Dermis blood vessel endothelial cell (primary cell): ENCODE measurements around the gene ROPN1L. TPM values are rescaled to one million over a fixed set of nuclear protein-coding genes. Genes with fewer than 3 reads are reported as not detected.
"Not testable (repeated sequence)": the region's sequence is repeated elsewhere in the genome, so short reads cannot be mapped to it uniquely, and the experiment has no call there.

Source experiments
- DNase-seq: peaks from one replicate; pipeline ENCODE4 v3.0.0; 2010
- total RNA-seq: library from RNA; depleted of rRNA; stranded (reverse); fragments of >200 nt; gene quantifications from 2 replicates; pipeline ENCODE4 v1.2.3, GENCODE V29; 2014

ROPN1L gene
- total RNA-seq, result 0.68 and 2.9 TPM in 2 replicates

DNA sequence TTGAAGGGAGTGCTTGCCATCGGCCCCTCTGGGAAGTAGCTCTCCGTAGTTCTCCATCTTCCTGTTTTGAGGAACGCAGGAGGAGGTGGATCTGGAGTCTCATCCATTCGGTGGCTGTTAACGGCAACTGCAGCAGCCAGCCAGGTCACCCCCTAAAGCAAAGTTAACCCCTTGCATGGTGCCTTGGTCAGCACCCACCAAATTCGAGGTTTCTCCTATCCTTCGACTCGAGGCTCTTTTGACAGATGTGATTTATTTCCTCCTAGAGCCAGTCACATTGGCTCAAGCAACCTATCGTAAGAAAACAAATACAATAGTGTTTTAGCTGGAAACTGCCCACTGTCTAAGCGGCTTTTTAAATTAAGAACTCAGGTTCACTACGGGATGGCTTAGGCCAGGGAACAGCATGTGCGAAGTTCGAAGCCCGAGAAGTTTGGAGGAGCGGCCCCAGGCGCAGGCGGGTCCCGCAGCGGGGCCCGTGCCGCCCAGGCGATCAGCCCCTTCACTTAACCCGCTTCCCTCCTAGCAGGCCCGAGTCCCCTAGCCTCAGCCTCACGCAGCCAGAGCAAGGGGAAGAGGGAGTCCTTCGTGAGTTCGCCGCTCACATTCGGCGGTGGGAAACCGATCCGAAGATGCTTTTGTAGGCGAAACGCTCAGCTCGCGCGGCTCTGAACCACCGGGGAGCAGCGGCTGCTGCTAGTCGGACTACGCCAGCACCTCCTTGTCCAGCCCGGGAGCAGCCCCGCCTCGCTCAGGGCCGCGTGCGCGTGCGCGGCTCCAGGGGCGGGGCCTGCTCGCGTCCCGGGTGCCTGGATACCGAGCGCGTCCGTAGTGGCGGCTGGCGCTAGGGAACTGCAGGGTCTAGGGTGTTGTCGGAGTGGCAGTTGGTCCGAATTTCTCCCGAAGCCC is at the start of gene ROPN1L:
Gene ROPN1L, plus strand, starts transcription at position 797 of the 909 bp plus-strand sequence. CDS start 289 bp downstream, outside the sequence.
- peak; percentile 92 for DNase-seq

DNA sequence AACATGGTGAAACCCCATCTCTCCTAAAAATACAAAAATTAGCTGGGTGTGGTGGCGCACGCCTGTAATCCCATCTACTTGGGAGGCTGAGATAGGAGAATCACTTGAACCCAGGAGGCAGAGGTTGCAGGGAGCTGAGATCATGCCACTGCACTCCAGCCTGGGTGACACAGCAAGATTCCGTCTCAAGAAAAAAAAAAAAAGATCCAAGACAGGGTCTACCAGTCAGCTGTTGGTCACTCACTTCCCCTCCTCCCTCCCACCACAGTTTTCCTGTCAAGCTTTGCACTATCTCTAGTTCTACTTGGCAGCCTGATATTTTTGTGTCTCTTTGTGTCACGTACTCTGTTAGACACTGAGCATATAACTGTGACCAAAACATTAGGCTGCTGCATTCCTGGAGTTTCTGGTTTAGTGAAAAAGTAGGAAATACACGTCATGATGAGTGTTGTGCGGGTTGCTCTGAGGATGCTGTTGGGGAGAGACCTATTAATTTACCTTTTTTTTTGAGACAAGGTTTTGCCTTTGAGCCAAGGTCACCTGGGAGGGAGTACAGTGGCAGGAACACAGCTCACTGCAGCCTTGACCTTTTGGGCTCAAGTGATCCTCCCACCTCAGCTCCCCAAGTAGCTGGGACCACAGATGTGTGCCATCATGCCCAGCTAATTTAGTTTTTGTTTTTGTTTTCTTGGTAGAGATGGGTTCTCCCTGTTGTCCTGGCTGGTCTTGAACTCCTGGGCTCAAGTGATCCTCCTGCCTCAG is 48.9 kb upstream of the ROPN1L start:
- not testable (repeated sequence) for DNase-seq

DNA sequence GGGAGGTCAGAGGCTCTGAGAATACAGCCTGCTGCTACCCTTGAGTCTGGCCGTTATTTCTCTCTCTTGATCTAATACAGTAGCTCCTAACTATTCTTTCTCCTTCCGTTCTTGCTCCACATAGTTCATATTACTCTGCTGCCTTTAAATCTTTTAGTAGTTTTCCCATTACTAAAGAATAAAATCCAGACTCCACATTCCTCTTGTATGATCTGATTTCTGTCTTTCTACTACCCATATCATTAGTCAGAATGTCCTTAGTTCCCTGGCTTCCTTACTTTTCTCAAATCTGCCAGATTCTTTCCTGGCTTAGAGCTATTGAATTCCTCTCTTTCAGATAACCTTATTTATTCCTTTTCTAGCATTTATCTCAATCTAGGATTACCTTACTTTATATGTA is 48.2 kb upstream of the ROPN1L start:
- no peak for DNase-seq

DNA sequence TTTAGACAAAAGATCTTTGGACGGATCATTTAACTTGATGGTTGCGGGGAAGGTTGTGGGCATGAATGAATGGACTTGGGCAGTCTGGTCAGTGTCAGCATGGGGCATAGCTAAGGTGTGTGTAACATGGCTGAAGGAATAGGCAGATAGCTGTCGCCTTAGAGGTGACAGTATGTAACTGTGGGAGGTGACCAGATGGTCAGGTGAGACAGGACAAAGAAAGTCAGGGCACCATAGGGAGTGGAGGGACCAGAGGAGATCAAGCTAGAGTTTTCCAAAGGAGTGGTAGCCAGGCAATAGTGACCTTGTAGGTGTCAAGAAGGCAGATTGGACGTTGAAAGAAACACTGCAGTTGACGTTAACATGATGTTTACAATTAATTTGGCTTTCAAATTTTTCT is 45.1 kb upstream of the ROPN1L start:
- no peak for DNase-seq

DNA sequence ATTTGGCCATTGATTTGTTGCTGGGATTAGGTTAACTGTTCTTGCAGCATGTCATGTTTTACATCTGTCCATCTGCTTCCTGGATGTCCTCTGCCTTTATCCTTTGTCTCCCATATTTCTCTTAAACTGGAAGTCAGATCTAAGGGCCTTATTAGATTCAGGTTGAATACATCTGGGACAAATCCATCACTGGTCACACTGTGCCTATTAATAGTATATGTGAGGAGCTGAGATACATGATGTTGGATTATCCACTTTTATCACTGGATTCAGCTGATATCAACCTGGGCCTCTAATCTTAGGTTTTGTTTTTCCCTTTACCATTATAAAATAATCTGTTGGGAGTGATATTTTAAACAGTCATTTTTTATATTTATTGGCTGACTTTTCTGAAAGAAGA is 41.8 kb upstream of the ROPN1L start:
- no peak for DNase-seq

DNA sequence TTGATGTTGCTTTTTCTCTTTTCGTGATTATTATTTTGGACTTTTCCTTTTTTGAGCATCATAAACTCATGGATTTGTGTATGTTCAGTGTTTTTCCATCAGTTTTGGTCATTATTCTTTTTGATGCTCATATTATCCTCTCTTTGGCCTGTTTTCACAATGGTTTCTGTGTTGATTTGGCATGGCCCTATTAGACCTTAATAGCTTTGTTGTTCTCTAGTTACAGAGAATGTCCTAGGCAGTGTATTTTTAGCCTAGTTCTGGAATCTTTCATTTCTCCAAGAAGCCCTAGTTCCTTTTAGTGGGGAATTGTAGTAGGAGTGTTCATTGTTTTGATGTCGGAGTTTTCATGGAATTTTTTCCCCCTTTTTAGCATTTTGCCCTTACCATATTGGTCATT is 41.3 kb upstream of the ROPN1L start:
- DNase-seq, result no peak

DNA sequence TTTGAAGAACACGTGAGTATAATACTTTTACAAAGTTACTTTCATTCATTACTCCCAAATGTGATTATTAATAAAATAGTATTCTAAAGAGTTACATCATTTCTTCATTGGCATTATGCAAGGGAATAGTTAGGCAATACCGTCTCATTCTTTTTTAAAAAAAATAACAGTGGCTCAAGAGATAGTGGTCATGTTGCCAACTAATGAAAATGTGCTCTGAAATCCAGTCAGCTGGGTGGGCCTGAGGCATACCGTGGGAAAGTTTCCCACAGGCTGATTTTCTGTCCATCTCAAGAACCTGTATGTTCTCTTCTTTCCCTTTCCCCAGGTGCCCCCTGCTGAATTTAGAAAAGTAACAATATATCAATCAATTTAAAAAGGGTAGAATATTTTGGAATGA is 40.8 kb upstream of the ROPN1L start:
- no peak for DNase-seq

DNA sequence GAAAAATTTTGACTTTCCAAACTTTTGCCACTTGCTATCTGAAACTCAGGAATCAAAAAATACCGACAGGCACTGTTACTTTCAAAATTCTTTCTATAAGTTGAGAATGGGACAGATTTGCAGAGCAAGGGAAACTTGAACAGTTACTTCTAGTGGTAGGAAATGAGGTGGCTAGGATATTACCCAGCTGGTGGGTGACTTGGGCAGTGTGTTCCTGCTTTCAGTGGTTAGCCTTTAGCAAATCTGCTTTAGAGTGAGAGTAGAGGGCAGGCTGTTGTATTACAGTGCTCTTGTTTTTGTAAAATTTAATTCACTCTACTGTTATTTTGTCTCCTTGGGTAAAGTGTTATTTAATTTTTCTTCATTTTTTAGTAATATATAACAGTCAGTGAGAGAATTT is 40.2 kb upstream of the ROPN1L start:
- DNase-seq, result no peak

DNA sequence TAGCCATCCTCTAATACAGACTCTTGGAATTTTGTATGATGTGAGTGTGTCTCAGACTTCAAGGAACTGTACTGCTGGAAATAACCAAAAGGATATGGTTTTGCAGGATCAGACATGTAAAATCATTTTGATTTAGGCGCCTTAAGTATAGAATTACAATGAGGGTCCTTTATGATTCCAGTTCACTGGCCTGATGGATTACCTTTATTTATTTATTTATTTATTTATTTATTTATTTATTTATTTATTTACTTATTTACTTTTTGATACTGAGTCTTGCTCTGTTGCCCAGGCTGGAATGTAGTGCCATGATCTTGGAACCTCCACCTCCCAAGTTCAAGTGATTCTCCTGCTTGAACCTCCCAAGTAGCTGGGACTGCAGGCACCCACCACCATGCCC is 37.9 kb upstream of the ROPN1L start:
- DNase-seq, result no peak

DNA sequence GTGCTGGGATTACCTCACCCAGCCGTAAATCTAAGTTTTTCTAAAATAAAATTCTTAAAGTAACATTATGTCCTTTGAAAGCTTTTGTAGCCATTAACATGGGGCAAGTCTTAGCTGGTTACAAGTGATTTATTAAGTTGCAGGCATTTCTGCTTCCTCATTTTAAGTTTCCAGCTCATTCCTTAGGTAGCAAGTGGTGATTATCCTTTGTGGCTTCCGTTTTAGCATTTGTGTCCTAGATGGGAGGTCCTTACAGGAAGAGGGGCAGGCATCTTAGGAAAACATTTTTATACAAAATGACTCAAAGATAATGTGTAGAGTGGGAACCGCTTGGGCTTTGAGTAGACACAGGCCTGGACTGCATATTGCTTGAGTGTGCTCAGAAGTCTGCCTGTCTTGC is 35.0 kb upstream of the ROPN1L start:
- no peak for DNase-seq

DNA sequence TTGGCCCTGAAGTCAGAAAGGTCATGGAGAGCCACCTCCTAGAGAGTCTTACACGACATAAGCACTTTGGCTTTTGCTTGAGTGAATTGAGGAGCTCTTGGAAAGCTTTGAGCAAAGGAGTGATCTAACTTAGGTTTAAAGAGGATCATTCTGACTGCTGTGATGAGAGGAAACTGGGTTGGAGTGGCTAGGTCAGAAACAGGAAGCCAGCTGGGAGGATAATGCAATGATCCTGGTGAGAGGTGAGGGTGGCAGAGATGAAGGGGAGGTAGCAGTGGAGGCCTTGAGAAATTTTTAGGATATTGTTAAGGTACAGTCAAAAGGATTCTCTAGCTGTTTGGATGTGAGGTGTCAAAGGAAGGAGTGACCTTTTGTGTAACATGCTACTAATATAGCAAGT is 32.2 kb upstream of the ROPN1L start:
- no peak for DNase-seq

DNA sequence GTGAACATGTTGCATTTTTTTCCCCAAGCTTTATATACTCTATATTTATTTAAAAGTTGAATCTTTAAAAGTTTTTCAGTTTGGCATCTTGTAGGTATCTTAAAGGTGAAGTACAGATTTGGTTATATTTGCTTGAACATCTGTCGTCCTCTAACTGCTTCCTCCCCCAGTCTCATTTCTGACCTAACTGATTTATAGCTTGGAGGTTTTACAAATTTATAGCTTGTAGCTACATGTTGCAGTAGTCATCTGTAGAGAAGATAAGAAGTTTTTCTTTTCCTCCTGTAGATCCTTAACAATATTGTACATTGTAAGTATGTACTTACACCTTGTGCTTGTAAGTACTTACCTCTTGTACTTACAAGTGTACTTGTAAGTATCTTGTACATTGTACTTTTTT is 31.0 kb upstream of the ROPN1L start:
- no peak for DNase-seq

DNA sequence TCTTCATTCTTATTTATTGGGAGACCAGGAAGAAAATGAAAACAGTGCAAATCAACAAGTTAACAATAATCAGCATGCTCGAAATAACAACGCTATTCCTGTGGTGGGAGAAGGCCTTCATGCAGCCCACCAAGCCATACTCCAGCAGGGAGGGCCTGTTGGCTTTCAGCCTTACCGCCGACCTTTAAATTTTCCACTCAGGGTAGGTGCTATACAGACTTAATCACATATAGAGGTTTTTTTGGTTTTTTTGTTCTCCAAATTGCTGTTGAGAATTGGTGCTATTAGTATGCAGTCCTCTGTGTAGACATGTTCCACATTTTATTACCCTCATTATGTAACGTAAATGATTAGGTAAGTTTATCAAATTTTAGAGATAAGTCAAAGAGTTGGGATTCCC is 30.3 kb upstream of the ROPN1L start:
- DNase-seq, result no peak

DNA sequence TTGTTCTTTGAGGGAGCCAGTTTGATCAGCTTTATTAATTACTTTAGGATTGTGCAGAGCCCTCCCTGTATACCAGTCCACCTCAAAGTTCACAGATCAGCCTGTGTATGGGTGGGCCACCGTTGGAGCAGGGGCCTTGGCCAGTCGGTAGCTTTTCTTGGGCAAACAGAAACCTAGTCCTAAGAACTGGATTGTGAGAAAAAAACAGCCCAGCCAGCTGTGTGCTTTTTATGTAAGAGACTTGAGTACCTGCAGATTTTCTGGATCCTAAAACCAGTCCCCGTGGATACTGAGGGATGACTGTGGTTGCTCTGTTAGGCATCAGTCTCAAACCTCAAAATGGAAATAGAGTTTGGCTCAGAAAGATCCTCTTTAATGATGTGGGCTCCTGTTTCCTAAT is 24.8 kb upstream of the ROPN1L start:
- DNase-seq, result no peak

DNA sequence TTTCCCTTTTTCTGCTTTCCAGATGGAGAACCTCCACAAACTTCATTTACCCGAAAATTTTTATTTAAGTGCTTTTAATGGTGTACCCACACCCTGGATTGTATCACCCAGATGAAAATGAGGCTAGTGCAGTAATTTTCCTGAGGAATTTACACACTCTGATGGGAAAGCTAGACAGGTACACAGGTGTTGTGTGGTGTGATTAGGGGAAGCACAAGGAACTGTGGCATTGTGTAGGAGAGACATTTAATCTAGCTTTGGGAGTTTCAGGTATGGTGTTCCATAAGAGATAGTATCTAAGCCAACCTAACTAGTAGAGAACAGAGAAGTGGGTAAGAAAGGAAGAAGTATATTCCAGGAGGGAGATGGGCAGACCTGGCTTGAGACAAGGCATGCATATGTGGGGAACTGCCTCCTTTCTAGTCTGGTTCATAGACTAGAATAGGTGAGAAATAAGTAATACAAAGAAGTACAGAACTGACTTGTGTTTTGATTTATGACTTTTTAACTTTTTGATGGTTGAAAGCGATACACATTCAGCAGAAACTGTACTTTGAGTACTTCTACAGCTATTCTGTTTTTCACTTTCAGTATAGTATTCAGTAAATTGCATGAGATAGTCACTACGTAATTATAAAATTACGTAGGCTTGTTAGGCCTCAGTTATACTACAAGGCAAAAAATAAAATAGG is 22.9 kb upstream of the ROPN1L start:
- no peak for DNase-seq

DNA sequence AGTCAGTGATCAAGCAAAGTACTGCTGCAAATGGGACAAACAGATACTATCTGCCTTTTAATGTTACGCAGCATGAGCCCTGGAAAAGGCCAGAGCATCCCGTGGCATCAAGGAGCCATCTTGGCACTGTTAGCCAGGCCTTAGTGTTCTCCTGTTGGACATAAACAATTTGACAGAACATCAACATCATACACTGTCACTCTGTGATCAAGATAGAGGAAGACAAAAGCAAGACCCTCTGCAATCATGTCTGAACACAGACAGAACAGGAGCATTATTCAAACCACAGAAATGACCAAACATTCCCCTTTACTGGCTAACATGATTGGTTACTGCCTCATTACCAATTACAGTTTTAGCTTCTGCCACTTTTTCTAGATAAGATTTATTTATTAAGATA is 21.2 kb upstream of the ROPN1L start:
- DNase-seq, result no peak

DNA sequence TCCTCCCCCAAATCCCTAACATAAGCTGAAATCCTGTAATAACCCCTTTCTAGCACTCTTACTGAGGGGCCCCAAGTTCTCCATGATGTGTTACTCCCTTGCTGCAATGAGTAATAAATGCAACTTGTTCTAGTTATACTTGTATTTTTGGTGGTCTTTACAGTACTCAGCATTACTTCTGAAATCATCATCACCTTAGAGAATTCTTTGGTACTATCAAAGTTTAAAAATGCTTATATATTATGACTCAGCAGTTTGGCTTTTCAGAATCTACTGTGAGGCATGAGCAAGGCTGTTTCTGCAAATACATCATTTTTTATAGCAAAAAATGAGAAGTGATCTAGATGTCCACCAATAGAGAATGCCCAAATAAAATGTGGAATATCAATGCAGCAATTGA is 20.7 kb upstream of the ROPN1L start:
- DNase-seq, result no peak

DNA sequence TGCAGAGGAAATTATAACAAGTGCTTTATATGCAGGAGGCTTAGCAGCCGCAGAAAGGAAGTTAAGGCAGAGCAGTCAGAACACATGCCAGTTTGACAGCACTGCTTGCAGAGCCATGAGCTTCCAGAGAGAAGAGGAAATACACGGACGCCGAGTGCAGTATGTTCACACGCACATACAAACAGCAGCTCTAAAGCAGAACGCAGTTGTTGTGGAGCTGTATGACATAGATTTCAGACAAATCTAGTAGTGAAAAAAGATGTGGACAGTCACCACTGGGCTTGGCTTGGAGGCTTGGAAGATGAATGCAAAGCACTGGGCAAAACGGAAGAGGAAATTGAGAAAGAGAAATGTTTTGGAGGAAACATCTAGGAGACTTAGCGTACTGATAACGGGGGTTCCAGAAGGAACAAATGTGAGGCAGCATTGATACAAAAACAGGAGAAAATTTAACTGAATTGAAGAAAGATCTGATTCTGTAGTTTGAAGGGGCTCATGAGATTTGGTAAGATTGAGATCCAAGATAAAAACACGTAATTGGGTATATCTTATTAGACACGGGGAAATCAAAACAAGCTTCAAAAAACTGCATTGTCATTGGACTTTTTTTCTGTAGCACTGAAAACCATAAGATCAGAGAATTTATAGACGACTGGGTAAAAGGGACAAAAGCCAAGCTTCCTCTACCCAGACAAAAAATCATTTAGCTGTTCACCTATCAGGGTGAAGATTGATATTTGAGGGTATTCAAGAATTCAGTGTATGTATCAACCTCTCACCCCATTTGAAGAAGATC is 19.6 kb upstream of the ROPN1L start:
- DNase-seq, result peak; percentile 49

DNA sequence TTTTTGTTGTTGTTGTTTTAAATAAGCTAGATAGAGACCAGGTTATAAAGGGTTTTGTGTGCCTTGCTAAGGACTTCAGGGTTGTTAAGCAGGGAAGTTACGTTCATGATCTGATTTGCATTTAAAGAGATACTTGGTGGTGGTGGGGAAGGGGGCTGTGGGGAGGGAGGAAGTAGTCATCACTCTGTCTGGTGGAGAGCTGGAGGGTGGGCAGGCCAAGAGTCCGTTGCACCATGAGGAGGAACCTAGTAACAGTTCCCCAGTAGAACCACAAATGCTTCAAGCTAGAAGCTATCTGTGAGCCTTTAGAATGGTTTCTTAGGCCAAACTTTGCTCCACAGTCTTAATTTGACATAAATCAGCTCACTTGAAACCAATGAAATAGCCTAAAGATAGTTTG is 18.7 kb upstream of the ROPN1L start:
- DNase-seq, result no peak

DNA sequence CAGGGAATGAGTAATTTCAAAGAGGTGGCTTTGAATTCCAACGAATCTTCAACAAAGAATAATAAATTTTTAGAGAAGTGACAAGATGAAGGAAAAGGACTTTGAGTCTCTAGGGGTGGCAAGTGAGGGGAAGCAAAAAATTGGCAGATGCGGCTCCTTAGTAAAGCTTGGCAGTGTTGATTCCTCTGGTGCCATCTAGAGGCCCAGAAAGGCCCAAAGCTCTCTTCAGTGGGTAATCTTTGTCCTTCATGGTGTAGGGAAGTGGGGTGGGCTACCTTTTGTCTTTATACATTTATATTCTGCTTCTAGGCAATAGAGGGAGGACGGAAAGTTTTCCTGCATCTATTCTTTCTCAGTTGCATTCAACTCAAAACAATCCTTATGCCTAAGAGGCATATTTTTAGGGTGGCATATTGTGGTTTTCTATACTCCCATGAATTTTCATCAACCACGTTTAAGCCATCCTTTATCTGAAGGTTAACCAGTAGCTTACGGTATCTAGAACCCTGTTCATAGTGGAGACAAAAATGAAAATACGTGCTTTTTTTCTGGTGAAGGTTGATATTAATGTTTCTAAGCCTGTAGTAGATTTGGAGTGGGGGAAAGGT is 17.5 kb upstream of the ROPN1L start:
- DNase-seq, result peak; percentile 67

DNA sequence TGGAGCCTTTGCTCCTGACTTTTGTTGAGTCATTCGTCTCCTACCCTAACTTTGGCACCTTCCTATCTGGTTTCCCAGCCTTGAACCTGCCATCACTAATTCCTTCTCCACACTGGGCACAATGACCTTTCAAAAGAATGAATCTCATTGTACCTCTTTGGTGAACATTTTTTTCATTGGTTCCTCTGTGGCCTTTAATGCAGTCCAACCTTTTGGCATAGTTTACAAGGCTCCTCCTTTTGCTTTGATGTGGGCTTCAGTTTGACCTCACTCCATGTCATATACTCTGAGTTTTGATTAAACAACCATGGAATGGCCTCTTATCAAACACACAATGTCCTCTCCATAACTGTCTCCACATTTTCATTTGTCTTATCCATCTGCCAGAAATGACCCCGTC is 14.5 kb upstream of the ROPN1L start:
- DNase-seq, result no peak

DNA sequence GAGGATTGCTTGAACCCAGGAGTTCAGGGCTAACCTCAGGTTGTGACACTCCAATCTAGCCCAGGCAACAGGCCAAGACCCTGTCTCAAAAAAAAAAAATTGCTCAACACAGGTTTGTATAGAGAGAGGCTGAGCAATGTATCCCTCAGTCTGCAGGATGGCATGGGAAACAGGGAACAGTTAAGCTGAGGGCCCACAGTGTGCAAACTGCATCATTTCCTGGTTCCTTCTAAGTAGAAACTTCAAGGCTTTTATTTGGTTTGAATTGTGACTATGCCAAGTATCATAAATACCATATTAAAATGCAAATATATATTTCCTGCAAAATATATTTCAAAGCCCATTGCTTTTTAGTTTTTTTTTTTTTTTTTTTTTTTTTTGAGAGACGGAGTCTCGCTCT is 13.7 kb upstream of the ROPN1L start:
- DNase-seq, result no peak
